WI38 (cell line): ENCODE data around the gene PKP2.

Source experiments
- H3K4me3 ChIP-seq: 2 replicates; pipeline ENCODE4 v1.5.1; 2011; ENCODE audit warnings: low read depth, mild to moderate bottlenecking, control low read depth, low read length
- TF ChIP-seq, protein P1 (sequence below): IDR thresholded peaks from 2 replicates; pipeline ENCODE4 v1.5.1; 2012; ENCODE audit warnings: low read depth, mild to moderate bottlenecking, control low read depth, low read length

Gene PKP2

DNA sequence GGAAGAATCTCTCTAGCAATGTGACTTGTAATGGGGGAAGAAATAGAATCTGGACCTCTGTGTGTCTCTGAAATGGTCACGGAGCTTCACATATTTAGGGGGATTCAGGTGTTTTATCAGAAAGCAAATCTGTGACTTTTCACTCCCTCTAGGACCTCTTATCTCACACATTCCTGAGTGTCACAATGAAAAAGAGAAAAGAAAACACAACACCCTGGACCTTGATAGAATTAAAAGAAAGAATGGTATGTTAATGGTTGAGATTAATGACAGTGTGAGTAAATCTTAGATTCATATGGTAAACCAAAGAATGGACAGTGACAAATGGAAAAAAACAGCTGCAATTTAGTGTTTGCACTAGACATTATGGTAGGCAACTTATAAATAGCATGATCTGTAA lies 68.5 kb downstream of the PKP2 start:
- H3K4me3 ChIP-seq = no peak overlapping the region
- TF ChIP-seq, protein P1, sequence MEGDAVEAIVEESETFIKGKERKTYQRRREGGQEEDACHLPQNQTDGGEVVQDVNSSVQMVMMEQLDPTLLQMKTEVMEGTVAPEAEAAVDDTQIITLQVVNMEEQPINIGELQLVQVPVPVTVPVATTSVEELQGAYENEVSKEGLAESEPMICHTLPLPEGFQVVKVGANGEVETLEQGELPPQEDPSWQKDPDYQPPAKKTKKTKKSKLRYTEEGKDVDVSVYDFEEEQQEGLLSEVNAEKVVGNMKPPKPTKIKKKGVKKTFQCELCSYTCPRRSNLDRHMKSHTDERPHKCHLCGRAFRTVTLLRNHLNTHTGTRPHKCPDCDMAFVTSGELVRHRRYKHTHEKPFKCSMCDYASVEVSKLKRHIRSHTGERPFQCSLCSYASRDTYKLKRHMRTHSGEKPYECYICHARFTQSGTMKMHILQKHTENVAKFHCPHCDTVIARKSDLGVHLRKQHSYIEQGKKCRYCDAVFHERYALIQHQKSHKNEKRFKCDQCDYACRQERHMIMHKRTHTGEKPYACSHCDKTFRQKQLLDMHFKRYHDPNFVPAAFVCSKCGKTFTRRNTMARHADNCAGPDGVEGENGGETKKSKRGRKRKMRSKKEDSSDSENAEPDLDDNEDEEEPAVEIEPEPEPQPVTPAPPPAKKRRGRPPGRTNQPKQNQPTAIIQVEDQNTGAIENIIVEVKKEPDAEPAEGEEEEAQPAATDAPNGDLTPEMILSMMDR = no peak

DNA sequence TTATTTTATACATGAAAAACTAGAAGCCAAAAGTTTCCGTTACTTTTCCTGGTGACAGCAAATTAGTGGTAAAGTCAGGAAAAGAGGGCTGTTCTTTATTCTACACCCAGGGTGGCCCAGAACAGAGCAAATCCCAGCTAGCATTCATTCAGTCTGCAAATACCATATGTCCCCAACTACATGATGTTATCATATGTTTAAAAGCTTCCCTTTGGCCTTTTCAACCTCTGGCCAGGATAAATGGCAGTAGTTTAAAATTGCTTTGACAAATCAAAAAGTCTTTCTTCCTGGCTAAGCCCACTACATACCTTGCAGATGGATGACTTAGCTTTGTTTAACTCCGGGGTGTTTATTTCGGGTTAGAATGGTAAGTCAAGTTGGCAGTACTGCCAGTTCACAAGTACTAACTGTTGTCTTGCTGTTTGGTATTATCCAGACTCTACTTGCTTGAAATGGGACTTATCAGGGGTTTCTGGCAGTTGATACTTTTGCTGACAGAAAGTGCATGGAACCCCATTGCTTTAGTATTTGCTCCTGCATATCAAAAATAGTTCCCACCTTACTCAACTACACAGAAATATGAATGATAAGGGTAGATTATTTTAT lies 69.7 kb downstream of the PKP2 start:
- TF ChIP-seq, protein P1 = no peak
- no peak overlapping the region for H3K4me3 ChIP-seq

DNA sequence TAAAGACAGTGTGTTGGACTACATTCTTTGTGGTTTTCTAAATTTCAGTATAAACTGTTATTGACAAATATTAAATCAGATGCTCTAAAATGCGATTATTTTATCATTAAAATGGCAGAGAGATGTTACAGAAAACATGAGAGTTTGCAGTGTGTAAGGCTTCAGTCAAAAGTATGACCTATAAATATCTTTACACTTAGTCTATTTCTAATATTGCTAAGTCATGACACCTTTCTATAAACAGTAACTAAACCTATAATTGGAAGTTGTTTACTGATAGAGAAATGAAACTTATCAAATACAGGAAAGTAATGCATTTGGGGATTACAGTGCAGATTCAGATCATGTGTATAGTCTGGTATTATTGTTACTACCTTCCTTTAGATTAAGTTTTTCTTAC lies 72.0 kb downstream of the PKP2 start:
- H3K4me3 ChIP-seq = no peak overlapping the region
- TF ChIP-seq, protein P1 = no peak

DNA sequence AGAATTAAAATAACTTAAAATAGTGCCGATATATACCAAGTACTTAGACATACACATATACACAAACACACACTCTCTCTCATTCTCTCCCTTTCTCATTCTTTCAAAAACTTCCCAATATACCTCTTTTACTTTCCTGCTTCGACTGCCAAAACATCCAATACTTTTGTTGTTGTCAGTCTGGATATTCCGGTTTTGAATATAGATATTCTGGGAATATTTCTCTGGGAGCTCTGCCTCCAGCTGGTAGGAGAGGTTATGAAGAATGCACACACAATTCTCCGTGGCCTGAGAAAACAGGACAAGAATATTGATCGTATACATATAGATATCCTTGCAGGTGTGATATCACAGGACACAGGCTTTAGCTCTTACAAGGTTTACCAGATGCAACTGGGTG lies 74.2 kb downstream of the PKP2 start:
- TF ChIP-seq, protein P1 = no peak
- no peak overlapping the region for H3K4me3 ChIP-seq

DNA sequence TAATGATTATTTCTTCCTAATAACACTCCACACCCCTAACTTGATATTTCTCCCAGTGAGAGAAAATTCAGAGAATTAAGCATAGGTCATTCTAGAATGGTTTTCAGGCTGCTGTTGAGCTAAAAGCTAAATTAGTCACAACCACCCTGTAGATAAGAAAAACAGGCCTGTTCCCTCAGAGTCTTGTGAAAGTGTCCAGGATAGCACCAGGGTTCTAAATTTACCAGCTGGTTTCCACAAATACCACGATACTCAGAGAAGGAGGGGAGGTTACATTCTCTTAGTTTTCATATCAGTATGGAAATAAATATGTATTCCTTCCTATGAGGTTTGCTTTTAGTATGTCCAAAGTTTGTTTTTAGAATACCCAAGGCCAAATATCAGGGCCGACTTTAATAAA lies 74.9 kb downstream of the PKP2 start:
- H3K4me3 ChIP-seq = no peak overlapping the region
- TF ChIP-seq, protein P1 = no peak

DNA sequence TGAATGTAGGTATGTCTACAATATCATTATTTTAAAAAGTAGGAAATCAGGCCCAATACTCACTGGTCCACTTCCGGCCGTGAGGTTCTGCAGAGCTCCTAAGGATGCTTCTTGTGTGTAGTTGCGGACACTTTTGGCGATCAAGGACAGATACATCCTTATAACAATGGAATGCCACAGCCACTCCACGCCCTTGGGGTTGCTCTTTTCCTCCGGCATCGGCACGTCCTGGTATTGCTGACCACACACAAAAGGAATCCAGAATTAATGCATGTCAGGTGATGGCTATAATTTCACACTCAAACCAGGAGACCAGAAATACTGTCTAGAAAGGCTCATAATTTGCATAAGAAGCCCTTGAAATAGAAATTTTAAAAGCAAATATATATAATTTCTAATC lies 75.3 kb downstream of the PKP2 start:
- TF ChIP-seq, protein P1 = no peak
- no peak overlapping the region for H3K4me3 ChIP-seq

DNA sequence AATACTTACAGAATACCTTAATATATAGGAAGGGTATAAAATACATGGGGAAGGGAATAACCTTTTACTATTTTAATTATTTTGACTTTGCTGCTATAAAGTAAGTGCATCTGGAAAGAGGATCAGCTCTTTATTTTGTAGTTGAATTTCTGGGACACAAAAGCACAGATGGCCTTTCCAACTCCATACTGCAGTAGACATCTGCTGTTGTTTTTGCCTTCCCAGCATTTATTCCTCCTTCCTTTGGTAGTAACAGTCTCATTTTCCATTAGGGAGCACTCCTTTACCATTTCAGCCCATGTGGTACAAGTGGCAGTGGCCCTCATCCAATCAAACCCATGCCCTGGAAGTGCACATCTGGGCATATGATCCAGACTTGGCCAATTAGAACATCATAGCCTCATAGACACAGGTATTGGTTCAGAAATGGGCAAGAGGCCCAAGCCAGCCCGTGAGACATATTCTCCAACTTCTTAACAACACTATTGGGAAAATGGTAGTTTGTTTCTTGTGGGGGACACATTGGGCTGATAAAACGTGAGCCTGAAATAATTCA lies 76.1 kb downstream of the PKP2 start:
- no peak overlapping the region for H3K4me3 ChIP-seq
- TF ChIP-seq, protein P1 = no peak
